Endothelial cell of umbilical vein (primary cell): ENCODE measurements around the gene KCNJ12. TPM values are rescaled to one million over a fixed set of nuclear protein-coding genes. Genes with fewer than 3 reads are reported as not detected.
"Not testable (repeated sequence)": the region's sequence is repeated elsewhere in the genome, so short reads cannot be mapped to it uniquely, and the experiment has no call there.

Experiments used
- BruUV-seq: library from RNA; stranded (reverse); fragments of 400-500 nt; replicated peaks from 2 replicates; lab custom pipeline; 2021; lab: Mats Ljungman, UMichigan
- CTCF ChIA-PET: fragments of 300-600, 350-600 bp; sonication (Branson Sonifier 250); formaldehyde crosslinking; loops from one replicate; lab custom pipeline; 2021; ENCODE audit warnings: antibody characterized with exemption, inconsistent platforms; lab: Charles Lee
- POLR2A ChIA-PET: fragments of 300-600, 350-600 bp; sonication (Branson Sonifier 250); formaldehyde crosslinking; loops from one replicate; lab custom pipeline; 2021; ENCODE audit warnings: antibody characterized with exemption, inconsistent platforms; lab: Charles Lee
- DNase-seq: peaks from one replicate; pipeline ENCODE4 v3.0.0-alpha.2; 2011; ENCODE audit warnings: low read depth, low spot score
- FAIRE-seq: peaks from 2 replicates; lab custom pipeline; 2011; peaks lifted over from hg19 to GRCh38; lab: Jason Lieb, UNC
- H2AFZ ChIP-seq: 2 replicates; pipeline ENCODE4 v1.6.0; 2012; ENCODE audit warnings: low read depth, low read length, control low read depth, inconsistent platforms
- H3K27ac ChIP-seq: 2 replicates; pipeline ENCODE4 v1.5.1; 2011; ENCODE audit warnings: low read depth, mild to moderate bottlenecking, control low read depth, low read length, moderate library complexity; ENCODE audit not compliant: insufficient read depth
- H3K27me3 ChIP-seq, 2 experiments: 2 replicates each; pipeline versions ENCODE4 v1.6.0 to v1.6.1; 2011; ENCODE audit warnings: low read length in 2 of 2, mixed read lengths in 1 of 2; ENCODE audit not compliant: control insufficient read depth in 2 of 2, insufficient read depth in 2 of 2
- H3K36me3 ChIP-seq, 2 experiments: 2 replicates in 1 of 2; 3 replicates in 1 of 2; pipeline ENCODE4 v1.5.1; 2011; ENCODE audit warnings: low read length in 2 of 2, mild to moderate bottlenecking in 1 of 2, moderate library complexity in 1 of 2; ENCODE audit not compliant: control insufficient read depth in 2 of 2, insufficient read depth in 2 of 2; ENCODE audit errors: extremely low read depth in 1 of 2
- H3K4me1 ChIP-seq: 3 replicates; pipeline ENCODE4 v1.5.1; 2011; ENCODE audit warnings: mild to moderate bottlenecking, low read length; ENCODE audit not compliant: control insufficient read depth, insufficient read depth; ENCODE audit errors: extremely low read depth
- H3K4me2 ChIP-seq: 2 replicates; pipeline ENCODE4 v1.6.1; 2011; ENCODE audit warnings: low read length, control low read depth, mixed read lengths; ENCODE audit not compliant: insufficient read depth
- H3K4me3 ChIP-seq, 3 experiments: fragments of 200-600 bp in 1 of 3; sonication (generic), shearing (Covaris generic) in 1 of 3; replicated peaks in 1 of 3; 2 replicates each; pipeline ENCODE4 v1.5.1; 2011 to 2016; ENCODE audit warnings: control low read depth in 3 of 3, low read length in 3 of 3, mild to moderate bottlenecking in 2 of 3, inconsistent platforms in 1 of 3, low read depth in 1 of 3, moderate library complexity in 1 of 3; ENCODE audit not compliant: insufficient read depth in 1 of 3
- H3K79me2 ChIP-seq: 2 replicates; pipeline ENCODE4 v1.6.0; 2012; ENCODE audit warnings: low read length, inconsistent platforms; ENCODE audit not compliant: control insufficient read depth, insufficient read depth
- H3K9ac ChIP-seq: replicated peaks from 2 replicates; pipeline ENCODE3; 2011; ENCODE audit warnings: low read length, control low read depth; ENCODE audit not compliant: insufficient read depth; ENCODE audit errors: extremely low read depth
- H3K9me1 ChIP-seq: replicated peaks from 3 replicates; pipeline ENCODE4 v1.6.0; 2011; ENCODE audit warnings: mild to moderate bottlenecking, low read length; ENCODE audit not compliant: control insufficient read depth, insufficient read depth; ENCODE audit errors: extremely low read depth
- H3K9me3 ChIP-seq: replicated peaks from 2 replicates; pipeline ENCODE4 v1.5.1; 2012; ENCODE audit warnings: low read length, inconsistent platforms; ENCODE audit not compliant: control insufficient read depth, insufficient read depth
- H4K20me1 ChIP-seq: replicated peaks from 2 replicates; pipeline ENCODE3; 2011; ENCODE audit warnings: mild to moderate bottlenecking, low read length; ENCODE audit not compliant: control insufficient read depth, insufficient read depth; ENCODE audit errors: extremely low read depth
- EZH2 ChIP-seq: IDR thresholded peaks from 2 replicates; pipeline ENCODE4 v1.6.1; 2012; ENCODE audit warnings: borderline replicate concordance, low read depth, mild to moderate bottlenecking, moderate library complexity, low read length, inconsistent platforms; ENCODE audit not compliant: severe bottlenecking
- FOS ChIP-seq: IDR thresholded peaks from 2 replicates; pipeline ENCODE4 v1.6.1; 2011; ENCODE audit warnings: mild to moderate bottlenecking, low read length, moderate library complexity, borderline replicate concordance; ENCODE audit not compliant: insufficient read depth
- GATA2 ChIP-seq: IDR thresholded peaks from 2 replicates; pipeline ENCODE4 v1.7.0; 2011; ENCODE audit warnings: low read depth, mild to moderate bottlenecking, moderate library complexity, mixed read lengths, low read length; ENCODE audit not compliant: insufficient read length, insufficient read depth
- JUN ChIP-seq: IDR thresholded peaks from 2 replicates; pipeline ENCODE4 v1.6.1; 2011; ENCODE audit warnings: borderline replicate concordance, low read depth; ENCODE audit not compliant: insufficient read length, insufficient read depth
- MYC ChIP-seq: IDR thresholded peaks from one replicate; pipeline ENCODE4 v1.6.1; 2011; ENCODE audit warnings: mild to moderate bottlenecking, low read depth, low read length
- POLR2A ChIP-seq: IDR thresholded peaks from 2 replicates; pipeline ENCODE4 v1.6.1; 2012; ENCODE audit warnings: low read depth, mild to moderate bottlenecking, control low read depth, low read length
- POLR2AphosphoS5 ChIP-seq: IDR thresholded peaks from 2 replicates; pipeline ENCODE4 v1.6.1; 2012; ENCODE audit warnings: low read depth, mild to moderate bottlenecking, control low read depth, low read length, moderate library complexity; ENCODE audit not compliant: insufficient read depth
- dilution Hi-C: fragments of 300-500 bp; cut with MboI; formaldehyde crosslinking; loops from one replicate; pipeline ENCODE4 v1.15.0; 2019; ENCODE audit warnings: low sequenced_read_pairs; ENCODE audit not compliant: extremely low pct_ligation_motif_present
- intact Hi-C: fragments of 100-400 bp; cut with micrococcal nuclease; formaldehyde crosslinking; loops from one replicate; pipeline ENCODE4 v1.10.0; 2022
- polyA plus RNA-seq, 4 experiments: library from polyadenylated mRNA; depleted of rRNA in 3 of 4; stranded (reverse) in 3 of 4; unstranded in 1 of 4; fragments of >200 nt; gene quantifications; 2 replicates each; pipeline versions ENCODE4 v1.2.1 to v1.2.3, GENCODE V29; 2011 to 2012; ENCODE audit warnings: missing spikeins in 1 of 4
- total RNA-seq: library from RNA; stranded (reverse); gene quantifications from 2 replicates; pipeline ENCODE4 v1.2.3, GENCODE V29; 2021
- TF ChIP-seq, protein P1 (sequence below): IDR thresholded peaks from 2 replicates; pipeline ENCODE4 v1.6.1; 2011; ENCODE audit not compliant: insufficient read depth, insufficient read length
- TF ChIP-seq, protein P2 (sequence below), 2 donors: IDR thresholded peaks; 1 replicate in 1 of 2; 2 replicates in 1 of 2; pipeline ENCODE4 v1.5.1; 2011; ENCODE audit warnings: low read length in 2 of 2, mild to moderate bottlenecking in 2 of 2, moderate library complexity in 2 of 2, control low read depth in 1 of 2, inconsistent platforms in 1 of 2, low read depth in 1 of 2; ENCODE audit not compliant: insufficient read depth in 1 of 2; ENCODE audit errors: extremely low read depth in 1 of 2

KCNJ12 gene
- total and polyA plus RNA-seq, 2 donors (not counting 3 experiments of a cell fraction or from before 2014, with no cell fraction given), result 0.19 to 0.44 TPM

- no peak overlapping the region for H3K4me3 ChIP-seq
- H3K4me1 ChIP-seq, result peaks cover 3% of the 10 kb centered on the region
- no peak overlapping the region for H3K9ac ChIP-seq
- no peaks in the 10 kb centered on the region for H3K79me2 ChIP-seq
- FAIRE-seq (no peak), DNase-seq (no peak)
- H3K36me3 ChIP-seq, result no peaks in the 10 kb centered on the region
- intact Hi-C loops (no loop called here), dilution Hi-C loops (no loop called here)
- H3K27ac ChIP-seq, result no peak overlapping the region
- H3K9me3 ChIP-seq, result no peaks in the 10 kb centered on the region
- TF ChIP-seq, protein P1, sequence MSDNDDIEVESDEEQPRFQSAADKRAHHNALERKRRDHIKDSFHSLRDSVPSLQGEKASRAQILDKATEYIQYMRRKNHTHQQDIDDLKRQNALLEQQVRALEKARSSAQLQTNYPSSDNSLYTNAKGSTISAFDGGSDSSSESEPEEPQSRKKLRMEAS, result no peak
- TF ChIP-seq GATA2, result no peak
- TF ChIP-seq POLR2A, result no peak
- no peak for TF ChIP-seq FOS
- no peak for TF ChIP-seq EZH2
- TF ChIP-seq JUN, result no peak
- TF ChIP-seq POLR2AphosphoS5, result no peak
- TF ChIP-seq MYC, result no peak
- TF ChIP-seq, protein P2, sequence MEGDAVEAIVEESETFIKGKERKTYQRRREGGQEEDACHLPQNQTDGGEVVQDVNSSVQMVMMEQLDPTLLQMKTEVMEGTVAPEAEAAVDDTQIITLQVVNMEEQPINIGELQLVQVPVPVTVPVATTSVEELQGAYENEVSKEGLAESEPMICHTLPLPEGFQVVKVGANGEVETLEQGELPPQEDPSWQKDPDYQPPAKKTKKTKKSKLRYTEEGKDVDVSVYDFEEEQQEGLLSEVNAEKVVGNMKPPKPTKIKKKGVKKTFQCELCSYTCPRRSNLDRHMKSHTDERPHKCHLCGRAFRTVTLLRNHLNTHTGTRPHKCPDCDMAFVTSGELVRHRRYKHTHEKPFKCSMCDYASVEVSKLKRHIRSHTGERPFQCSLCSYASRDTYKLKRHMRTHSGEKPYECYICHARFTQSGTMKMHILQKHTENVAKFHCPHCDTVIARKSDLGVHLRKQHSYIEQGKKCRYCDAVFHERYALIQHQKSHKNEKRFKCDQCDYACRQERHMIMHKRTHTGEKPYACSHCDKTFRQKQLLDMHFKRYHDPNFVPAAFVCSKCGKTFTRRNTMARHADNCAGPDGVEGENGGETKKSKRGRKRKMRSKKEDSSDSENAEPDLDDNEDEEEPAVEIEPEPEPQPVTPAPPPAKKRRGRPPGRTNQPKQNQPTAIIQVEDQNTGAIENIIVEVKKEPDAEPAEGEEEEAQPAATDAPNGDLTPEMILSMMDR (IDR thresholded peaks at IDR 0.05; ENCODE audit: extremely low read depth in 1 of 2, insufficient read depth in 1 of 2, low read depth in 1 of 2, low read length in 2 of 2), result no peak
- H3K9me1 ChIP-seq, result no peaks in the 10 kb centered on the region
- no peaks in the 10 kb centered on the region for H4K20me1 ChIP-seq
- H2AFZ ChIP-seq, result no peak overlapping the region
- H3K4me2 ChIP-seq, result no peak overlapping the region
- BruUV-seq, result no TSS peak
- CTCF ChIA-PET, result interaction anchor here (10.9 kb wide), 1 partner anchor 60 kb away, joined by 316 read pairs; no protein-coding TSS in a partner anchor
- no peaks in the 10 kb centered on the region for H3K27me3 ChIP-seq
- POLR2A ChIA-PET, result no interaction called here
Measured at GRCh38 chr17:21453144-21453898, 77.2 kb downstream of the KCNJ12 start.

DNA sequence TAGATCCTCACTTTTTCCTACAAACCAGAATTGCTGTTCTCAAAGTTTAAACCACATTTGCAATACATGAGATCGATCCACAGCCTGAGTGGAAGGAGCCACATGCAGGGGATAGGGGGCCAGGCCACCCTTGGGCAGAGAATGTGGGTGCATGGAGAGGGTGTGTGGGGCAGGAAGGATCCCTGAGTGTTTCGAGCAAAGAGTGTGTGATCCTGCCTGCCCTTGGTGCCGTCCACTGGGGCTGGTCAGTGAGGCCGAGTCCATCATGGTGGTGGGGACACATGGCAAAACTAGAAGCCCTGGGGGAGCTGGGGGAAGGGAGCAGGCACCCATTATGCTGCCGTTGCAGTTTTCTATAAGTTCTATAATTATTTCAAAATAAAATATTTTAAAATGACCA, 77.8 kb downstream of the KCNJ12 start:
- H3K79me2 ChIP-seq, POLR2A ChIA-PET, H3K36me3 ChIP-seq, dilution Hi-C loops, H4K20me1 ChIP-seq, H3K4me2 ChIP-seq, BruUV-seq, H3K27me3 ChIP-seq, H3K4me3 ChIP-seq, intact Hi-C loops, H3K9me1 ChIP-seq, H3K9me3 ChIP-seq, H3K27ac ChIP-seq, H3K4me1 ChIP-seq, FAIRE-seq, H2AFZ ChIP-seq, DNase-seq, H3K9ac ChIP-seq: not testable (repeated sequence)
- CTCF ChIA-PET, result interaction anchor here (10.9 kb wide), 1 partner anchor 59 kb away, joined by 316 read pairs; no protein-coding TSS in a partner anchor
